Astrocyte (in vitro differentiated cells and primary cell): ENCODE measurements around the gene ZNF407.

ENCODE experiments used
- EZH2 ChIP-seq: IDR thresholded peaks from 2 replicates; pipeline ENCODE4 v1.6.1; 2012; ENCODE audit warnings: mild to moderate bottlenecking, low read length, inconsistent platforms; ENCODE audit not compliant: insufficient read depth
- TF ChIP-seq, protein P1 (sequence below): IDR thresholded peaks from 2 replicates; pipeline ENCODE4 v1.5.1; 2011; ENCODE audit warnings: low read depth, mild to moderate bottlenecking, inconsistent platforms, low read length, moderate library complexity; ENCODE audit not compliant: insufficient read depth

DNA sequence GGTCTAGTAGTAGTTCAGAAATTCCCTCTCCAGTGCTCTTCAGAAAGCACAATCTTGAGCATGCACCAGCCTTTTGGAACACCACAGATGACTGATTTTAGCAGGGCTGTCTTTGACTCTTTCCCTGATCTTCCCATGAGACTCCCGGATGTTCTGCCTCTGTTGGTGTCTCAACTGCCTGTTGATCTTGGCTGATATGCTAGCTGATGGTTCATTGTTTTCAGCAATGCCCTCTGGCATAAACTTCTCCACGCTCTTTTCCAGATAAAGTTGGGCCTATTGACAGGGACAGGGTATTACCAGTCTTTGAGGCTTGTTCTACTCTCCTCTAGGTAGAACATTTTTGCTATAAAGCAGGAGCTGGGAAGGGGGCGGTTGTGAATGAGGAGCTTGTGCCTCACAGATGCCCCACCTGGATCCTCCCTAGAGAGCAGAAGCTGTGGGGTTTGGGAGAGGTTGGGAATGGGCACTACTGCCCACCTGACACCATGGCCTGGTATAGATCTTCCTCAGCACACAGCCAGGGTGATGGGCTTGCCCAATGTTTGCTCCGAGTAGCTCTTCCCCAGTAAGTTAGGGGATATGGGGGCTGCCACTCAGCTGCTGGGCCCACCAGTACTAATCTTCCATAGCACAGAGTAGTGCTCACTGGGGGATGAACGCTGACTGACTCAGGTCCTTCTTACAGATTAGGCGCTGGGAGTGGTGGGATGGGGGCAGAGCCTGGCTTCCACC lies 500.0 kb downstream of the ZNF407 start:
- TF ChIP-seq, protein P1, sequence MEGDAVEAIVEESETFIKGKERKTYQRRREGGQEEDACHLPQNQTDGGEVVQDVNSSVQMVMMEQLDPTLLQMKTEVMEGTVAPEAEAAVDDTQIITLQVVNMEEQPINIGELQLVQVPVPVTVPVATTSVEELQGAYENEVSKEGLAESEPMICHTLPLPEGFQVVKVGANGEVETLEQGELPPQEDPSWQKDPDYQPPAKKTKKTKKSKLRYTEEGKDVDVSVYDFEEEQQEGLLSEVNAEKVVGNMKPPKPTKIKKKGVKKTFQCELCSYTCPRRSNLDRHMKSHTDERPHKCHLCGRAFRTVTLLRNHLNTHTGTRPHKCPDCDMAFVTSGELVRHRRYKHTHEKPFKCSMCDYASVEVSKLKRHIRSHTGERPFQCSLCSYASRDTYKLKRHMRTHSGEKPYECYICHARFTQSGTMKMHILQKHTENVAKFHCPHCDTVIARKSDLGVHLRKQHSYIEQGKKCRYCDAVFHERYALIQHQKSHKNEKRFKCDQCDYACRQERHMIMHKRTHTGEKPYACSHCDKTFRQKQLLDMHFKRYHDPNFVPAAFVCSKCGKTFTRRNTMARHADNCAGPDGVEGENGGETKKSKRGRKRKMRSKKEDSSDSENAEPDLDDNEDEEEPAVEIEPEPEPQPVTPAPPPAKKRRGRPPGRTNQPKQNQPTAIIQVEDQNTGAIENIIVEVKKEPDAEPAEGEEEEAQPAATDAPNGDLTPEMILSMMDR: no peak
- no peak for TF ChIP-seq EZH2
